DOHH2 (cell line): ENCODE measurements around the gene RUVBL2.
A peak's percentile ranks its signal among the peaks of the same experiment; 100 is the strongest.

Experiments
- H3F3A ChIP-seq: fragments of 200-600 bp; sonication (generic), shearing (Covaris generic); 2 replicates; pipeline ENCODE4 v1.6.0; 2016; ENCODE audit warnings: antibody characterized with exemption, mild to moderate bottlenecking; ENCODE audit not compliant: control insufficient read depth, insufficient read depth
- H3K27ac ChIP-seq: fragments of 200-600 bp; sonication (generic); 2 replicates; pipeline ENCODE4 v1.5.1; 2014; ENCODE audit warnings: low read depth, mild to moderate bottlenecking, low read length, moderate library complexity
- H3K27me3 ChIP-seq: fragments of 200-600 bp; sonication (generic); 2 replicates; pipeline ENCODE4 v1.6.1; 2014; ENCODE audit warnings: mild to moderate bottlenecking, low read length, mixed read lengths; ENCODE audit not compliant: control insufficient read depth
- H3K36me3 ChIP-seq: fragments of 200-600 bp; sonication (generic); 2 replicates; pipeline ENCODE4 v1.6.1; 2014; ENCODE audit warnings: mild to moderate bottlenecking, low read length, moderate library complexity, mixed read lengths; ENCODE audit not compliant: control insufficient read depth
- H3K4me1 ChIP-seq: fragments of 200-600 bp; sonication (generic); 2 replicates; pipeline ENCODE4 v1.6.1; 2014; ENCODE audit warnings: mild to moderate bottlenecking, low read length, mixed read lengths; ENCODE audit not compliant: control insufficient read depth
- H3K4me2 ChIP-seq: fragments of 200-600 bp; sonication (generic); 2 replicates; pipeline ENCODE4 v1.6.0; 2014; ENCODE audit warnings: mild to moderate bottlenecking, low read length, moderate library complexity
- H3K4me3 ChIP-seq: fragments of 200-600 bp; sonication (generic); 2 replicates; pipeline ENCODE4 v1.5.1; 2014; ENCODE audit warnings: mild to moderate bottlenecking, low read length, mixed read lengths
- H3K79me2 ChIP-seq: fragments of 200-600 bp; sonication (generic); 2 replicates; pipeline ENCODE4 v1.6.1; 2014; ENCODE audit warnings: mild to moderate bottlenecking, low read length, mixed read lengths; ENCODE audit not compliant: control insufficient read depth
- H3K9me2 ChIP-seq: fragments of 200-600 bp; sonication (generic); replicated peaks from 2 replicates; pipeline ENCODE4 v1.6.1; 2014; ENCODE audit warnings: mild to moderate bottlenecking, low read length, mixed read lengths; ENCODE audit not compliant: control insufficient read depth
- H3K9me3 ChIP-seq: fragments of 200-600 bp; sonication (generic); 2 replicates; pipeline ENCODE4 v1.6.1; 2014; ENCODE audit warnings: antibody characterized with exemption, low read length, mixed read lengths; ENCODE audit not compliant: control insufficient read depth, insufficient read depth
- H4K20me1 ChIP-seq: fragments of 200-600 bp; sonication (generic); 2 replicates; pipeline ENCODE4 v1.6.0; 2014; ENCODE audit warnings: low read depth, mild to moderate bottlenecking, antibody characterized with exemption, low read length, moderate library complexity; ENCODE audit not compliant: control insufficient read depth, insufficient read depth
- EZH2phosphoT487 ChIP-seq: fragments of 200-600 bp; sonication (generic); IDR thresholded peaks from 2 replicates; pipeline ENCODE4 v1.6.1; 2017; ENCODE audit warnings: borderline replicate concordance, mild to moderate bottlenecking, antibody characterized with exemption, low read length, moderate library complexity, mixed read lengths
- TF ChIP-seq, protein P1 (sequence below): fragments of 200-600 bp; sonication (generic); IDR thresholded peaks from one replicate; pipeline ENCODE4 v1.5.1; 2014; ENCODE audit warnings: antibody characterized with exemption, mild to moderate bottlenecking, low read depth, low read length; ENCODE audit not compliant: poor library complexity, severe bottlenecking

The RUVBL2 gene

DNA sequence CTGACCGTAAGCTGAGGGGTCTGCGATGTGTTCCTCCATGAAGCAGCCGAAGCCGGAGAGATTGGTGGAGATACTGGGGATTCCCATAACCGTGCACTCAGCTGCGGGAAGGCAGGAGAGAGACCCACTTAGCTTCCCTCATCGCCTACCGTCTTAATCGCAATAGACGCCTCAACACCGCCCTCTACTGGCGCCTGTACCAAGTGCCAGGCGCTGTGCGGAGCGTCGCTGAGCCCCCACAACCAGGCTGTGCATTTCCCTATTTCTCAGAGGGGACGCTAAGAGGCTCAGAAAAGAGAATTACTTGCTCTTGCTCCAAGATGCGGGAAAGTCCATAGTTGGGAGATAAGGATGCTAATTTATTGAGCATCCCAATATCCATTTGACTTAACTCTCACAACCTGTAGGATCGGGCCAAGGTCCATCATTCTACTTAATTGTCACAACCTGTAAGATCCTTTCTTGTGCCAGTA is 22.7 kb upstream of the RUVBL2 start:
- Histone ChIP-seq H3K79me2 (peaks cover 6% of the 10 kb centered on the region), H3K4me1 (peaks cover 45% of the 10 kb centered on the region), H3K9me3 (no peaks in the 10 kb centered on the region), H3K4me3 (no peak overlapping the region), H3F3A (peaks cover 13% of the 10 kb centered on the region), H3K27ac (no peak overlapping the region), H3K4me2 (peak overlapping the region; percentile 46), H3K27me3 (no peaks in the 10 kb centered on the region), H3K36me3 (peaks cover 53% of the 10 kb centered on the region), H4K20me1 (no peaks in the 10 kb centered on the region), H3K9me2 (no peaks in the 10 kb centered on the region)
- TF ChIP-seq EZH2phosphoT487: no peak
- TF ChIP-seq, protein P1, sequence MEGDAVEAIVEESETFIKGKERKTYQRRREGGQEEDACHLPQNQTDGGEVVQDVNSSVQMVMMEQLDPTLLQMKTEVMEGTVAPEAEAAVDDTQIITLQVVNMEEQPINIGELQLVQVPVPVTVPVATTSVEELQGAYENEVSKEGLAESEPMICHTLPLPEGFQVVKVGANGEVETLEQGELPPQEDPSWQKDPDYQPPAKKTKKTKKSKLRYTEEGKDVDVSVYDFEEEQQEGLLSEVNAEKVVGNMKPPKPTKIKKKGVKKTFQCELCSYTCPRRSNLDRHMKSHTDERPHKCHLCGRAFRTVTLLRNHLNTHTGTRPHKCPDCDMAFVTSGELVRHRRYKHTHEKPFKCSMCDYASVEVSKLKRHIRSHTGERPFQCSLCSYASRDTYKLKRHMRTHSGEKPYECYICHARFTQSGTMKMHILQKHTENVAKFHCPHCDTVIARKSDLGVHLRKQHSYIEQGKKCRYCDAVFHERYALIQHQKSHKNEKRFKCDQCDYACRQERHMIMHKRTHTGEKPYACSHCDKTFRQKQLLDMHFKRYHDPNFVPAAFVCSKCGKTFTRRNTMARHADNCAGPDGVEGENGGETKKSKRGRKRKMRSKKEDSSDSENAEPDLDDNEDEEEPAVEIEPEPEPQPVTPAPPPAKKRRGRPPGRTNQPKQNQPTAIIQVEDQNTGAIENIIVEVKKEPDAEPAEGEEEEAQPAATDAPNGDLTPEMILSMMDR: peak; percentile 94

DNA sequence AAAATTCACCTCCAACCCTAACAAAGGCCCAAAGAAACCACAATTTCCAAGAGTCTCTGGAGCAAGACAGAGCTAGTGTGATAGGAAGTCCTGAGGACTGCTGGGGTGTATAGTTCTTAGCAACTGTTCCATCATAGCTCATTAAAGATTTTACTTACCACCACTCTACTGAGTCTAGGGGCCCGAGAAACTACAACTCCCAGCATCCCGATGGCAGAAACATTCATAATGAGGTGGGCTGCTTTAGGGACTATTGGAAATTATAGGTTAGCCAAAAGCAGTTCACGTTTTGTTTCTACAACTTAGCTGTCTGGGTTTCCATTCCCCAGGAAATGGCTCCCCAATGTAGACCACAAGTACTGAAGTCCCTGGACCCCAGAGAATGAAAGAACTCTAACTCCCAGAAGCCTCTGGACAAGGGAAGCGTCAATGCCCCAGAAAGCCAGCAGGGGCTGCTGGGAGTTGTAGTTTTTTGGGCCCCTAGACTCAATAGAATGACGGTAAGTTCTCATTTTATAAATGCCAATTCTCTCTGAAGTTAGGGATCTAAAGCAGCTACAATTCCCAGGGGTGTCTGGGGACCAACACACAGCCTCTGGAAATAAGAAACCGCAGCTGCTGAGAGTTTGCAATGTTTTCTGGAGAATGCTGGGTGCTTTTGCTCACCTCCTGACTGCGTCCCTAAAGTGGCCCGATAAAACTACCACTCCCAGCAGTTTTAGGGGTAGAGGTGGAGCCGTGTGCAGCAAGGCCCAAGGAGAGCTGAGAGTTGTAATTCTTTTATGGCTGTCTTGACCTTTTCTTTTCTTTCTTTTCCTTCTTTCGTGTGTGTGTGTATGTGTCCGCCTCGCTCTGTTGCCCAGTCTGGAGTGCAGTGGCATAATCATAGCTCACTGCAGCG is 17.5 kb upstream of the RUVBL2 start:
- H3F3A ChIP-seq: no peaks in the 10 kb centered on the region
- H3K4me1 ChIP-seq: peaks cover 14% of the 10 kb centered on the region
- H3K27me3 ChIP-seq: no peaks in the 10 kb centered on the region
- H3K9me3 ChIP-seq: no peaks in the 10 kb centered on the region
- peaks cover 16% of the 10 kb centered on the region for H3K36me3 ChIP-seq
- TF ChIP-seq, protein P1: no peak
- no peak for TF ChIP-seq EZH2phosphoT487
- H3K79me2 ChIP-seq: no peaks in the 10 kb centered on the region
- no peak overlapping the region for H3K4me3 ChIP-seq
- H4K20me1 ChIP-seq: no peaks in the 10 kb centered on the region
- no peak overlapping the region for H3K27ac ChIP-seq
- H3K4me2 ChIP-seq: peak overlapping the region; percentile 28
- H3K9me2 ChIP-seq: no peaks in the 10 kb centered on the region

DNA sequence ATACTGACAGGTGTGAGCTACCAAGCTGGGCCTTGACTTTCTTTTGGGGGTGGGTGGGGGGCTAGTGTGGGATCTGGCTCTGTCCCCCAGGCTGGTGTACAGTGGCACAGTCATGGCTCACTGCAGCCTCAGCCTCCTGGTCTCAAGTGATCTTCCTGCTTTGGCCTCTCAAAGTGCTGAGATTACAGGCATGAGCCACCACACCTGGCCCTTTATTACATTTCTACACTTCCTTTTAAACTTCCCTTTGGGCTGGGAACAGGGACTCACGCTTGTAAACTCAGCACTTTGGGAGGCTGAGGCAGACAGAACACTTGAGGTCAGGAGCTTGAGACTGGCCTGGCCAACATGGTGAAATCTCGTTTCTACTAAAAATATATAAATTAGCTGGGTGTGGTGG is 16.6 kb upstream of the RUVBL2 start:
- H3K27ac ChIP-seq: no peak overlapping the region
- no peak overlapping the region for H3K4me2 ChIP-seq
- no peaks in the 10 kb centered on the region for H3K9me2 ChIP-seq
- no peaks in the 10 kb centered on the region for H3K27me3 ChIP-seq
- no peak for TF ChIP-seq EZH2phosphoT487
- TF ChIP-seq, protein P1: no peak
- H4K20me1 ChIP-seq: no peaks in the 10 kb centered on the region
- H3K79me2 ChIP-seq: no peaks in the 10 kb centered on the region
- H3F3A ChIP-seq: no peaks in the 10 kb centered on the region
- no peak overlapping the region for H3K4me3 ChIP-seq
- no peaks in the 10 kb centered on the region for H3K9me3 ChIP-seq
- H3K36me3 ChIP-seq: peaks cover 20% of the 10 kb centered on the region
- H3K4me1 ChIP-seq: peaks cover 11% of the 10 kb centered on the region
